ENCODE data around the gene PIGO. TPM values are rescaled to one million over a fixed set of nuclear protein-coding genes. Genes with fewer than 3 reads are reported as not detected.

Gene PIGO
- total RNA-seq, 1 experiment from 2014 or later, result 19.1 TPM

DNA sequence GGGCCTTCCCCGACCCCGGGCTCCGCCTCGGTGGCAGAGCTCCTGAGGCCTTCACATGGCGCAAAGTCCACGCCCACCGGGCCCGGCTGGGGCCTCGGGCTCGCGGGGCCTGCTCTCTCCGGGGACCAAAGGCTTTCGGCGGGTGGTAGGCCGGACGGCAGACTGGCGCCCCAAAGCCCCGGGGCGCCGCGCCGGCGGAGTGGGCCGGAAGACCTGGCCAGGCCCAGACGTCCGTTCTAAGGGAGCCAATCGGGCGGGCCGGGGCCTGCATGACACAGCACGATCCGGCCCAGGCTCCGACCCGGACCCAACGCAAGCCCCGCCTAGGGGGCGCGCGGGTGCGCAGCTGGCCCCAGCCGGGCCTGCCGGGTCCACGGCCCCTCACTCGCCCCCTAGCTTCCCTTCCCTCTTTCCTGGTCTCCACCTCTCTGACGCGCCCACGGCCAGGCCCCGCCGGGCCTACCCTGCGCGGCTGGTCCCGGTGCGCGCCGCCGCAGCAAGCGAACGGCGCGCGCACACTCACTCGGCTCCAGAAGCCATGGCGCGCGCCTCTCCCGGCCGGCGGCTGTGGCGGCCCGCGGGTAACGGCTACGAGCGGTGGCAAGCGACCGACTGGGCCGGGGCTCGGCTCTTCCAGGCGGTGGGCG is 24.5 kb downstream of the PIGO start:
- peak; percentile 86 for DNase-seq (ENCODE audit: low read depth)

- peak; percentile 20 for DNase-seq (ENCODE audit: low read depth)
Observed at GRCh38 chr9:35070823-35071813, 25.3 kb downstream of the PIGO start.

DNA sequence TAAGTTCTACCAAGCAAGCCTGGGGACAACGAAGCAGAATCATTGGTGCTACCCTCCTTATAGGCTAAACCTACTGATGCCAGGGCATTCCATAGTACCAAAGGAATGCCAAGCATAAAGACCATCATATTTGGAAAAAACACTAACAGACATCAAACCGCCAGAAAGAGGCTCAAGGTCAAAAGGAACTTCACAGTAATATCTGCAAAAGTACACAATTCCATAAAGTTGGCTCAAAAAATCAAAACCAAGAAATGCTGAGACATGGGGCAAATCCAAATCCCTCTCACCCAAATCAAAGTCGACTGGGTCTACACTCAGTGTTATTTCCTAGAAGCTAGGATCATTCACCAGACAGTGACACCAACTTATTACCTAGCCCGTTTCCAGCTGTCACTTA is 27.4 kb downstream of the PIGO start:
- DNase-seq (ENCODE audit: low read depth), result no peak

- no peak for DNase-seq (ENCODE audit: low read depth)
Observed at GRCh38 chr9:35067056-35067455, 29.3 kb downstream of the PIGO start.

DNA sequence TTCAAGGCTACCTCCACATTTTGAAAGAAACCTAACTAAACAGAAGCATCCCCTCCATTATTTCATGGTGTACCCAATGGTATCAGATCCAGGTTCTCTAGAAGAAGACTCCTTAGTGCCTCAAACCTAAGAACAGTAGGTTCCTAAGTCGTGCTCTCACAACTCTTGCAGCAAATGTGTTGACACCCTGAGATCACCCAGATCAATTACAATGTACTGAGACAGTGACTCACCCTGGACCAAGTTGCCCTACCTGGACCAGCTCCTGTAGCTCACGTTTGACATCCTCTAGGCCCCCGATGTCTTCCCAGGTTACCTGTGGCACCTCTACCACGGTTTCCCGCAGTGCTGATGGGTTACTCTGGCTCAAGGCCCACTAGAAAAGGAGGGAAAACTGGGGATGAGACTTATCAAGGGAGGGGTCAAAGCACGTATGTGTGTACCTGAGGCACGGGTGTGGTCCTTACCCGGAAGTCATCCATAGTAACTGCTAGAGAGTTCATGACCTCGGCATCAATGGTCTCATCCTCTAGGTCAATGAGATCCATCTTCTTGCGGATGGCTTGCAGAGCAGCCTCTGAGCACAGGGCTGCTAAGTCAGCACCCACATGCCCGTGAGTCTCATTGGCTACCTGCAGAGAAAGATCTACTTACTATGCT is 35.7 kb downstream of the PIGO start:
- DNase-seq (ENCODE audit: low read depth), result no peak

GRCh38 chr9:35059438-35059837 is 37.0 kb downstream of the PIGO start:
- DNase-seq (ENCODE audit: low read depth), result no peak

GRCh38 chr9:35057271-35057620 is 39.1 kb downstream of the PIGO start:
- no peak for DNase-seq (ENCODE audit: low read depth)

GRCh38 chr9:35056571-35057270 is 39.7 kb downstream of the PIGO start:
- no peak for DNase-seq (ENCODE audit: low read depth)

DNA sequence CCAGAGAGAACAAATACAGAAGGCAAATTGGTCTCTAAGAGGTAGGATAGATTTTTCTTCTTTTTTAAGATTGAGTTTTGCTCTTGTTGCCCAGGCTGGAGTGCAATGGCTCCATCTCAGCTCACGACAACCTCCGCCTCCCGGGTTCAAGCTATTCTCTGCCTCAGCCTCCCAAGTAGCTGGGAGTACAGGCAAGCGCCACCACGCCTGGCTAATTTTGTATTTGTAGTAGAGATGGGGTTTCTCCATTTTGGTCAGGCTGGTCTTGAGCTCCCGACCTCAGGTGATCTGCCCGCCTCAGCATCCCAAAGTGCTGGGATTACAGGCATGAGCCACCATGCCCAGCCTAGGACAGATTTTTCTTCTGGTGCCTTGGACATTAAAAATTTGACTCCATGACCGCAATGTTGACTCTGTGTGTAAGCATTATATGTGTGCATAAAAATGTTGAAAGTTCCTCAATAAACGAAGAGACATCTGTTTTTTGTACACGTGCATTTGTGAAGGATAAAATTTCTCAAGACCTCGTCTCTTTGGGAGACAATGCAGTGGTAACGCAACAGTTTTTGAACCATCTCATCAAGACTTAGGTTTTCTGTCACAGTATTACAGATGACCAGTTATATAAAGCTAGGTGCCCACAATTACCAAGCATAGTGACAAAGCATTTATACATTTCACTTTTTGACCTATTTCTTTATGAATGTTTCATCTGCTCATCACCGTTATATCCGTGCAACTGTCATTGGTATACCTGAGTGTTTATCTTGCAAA is 41.3 kb downstream of the PIGO start:
- no peak for DNase-seq (ENCODE audit: low read depth)

- no peak for DNase-seq (ENCODE audit: low read depth)
Observed at GRCh38 chr9:35054185-35054835, 42.1 kb downstream of the PIGO start.

DNA sequence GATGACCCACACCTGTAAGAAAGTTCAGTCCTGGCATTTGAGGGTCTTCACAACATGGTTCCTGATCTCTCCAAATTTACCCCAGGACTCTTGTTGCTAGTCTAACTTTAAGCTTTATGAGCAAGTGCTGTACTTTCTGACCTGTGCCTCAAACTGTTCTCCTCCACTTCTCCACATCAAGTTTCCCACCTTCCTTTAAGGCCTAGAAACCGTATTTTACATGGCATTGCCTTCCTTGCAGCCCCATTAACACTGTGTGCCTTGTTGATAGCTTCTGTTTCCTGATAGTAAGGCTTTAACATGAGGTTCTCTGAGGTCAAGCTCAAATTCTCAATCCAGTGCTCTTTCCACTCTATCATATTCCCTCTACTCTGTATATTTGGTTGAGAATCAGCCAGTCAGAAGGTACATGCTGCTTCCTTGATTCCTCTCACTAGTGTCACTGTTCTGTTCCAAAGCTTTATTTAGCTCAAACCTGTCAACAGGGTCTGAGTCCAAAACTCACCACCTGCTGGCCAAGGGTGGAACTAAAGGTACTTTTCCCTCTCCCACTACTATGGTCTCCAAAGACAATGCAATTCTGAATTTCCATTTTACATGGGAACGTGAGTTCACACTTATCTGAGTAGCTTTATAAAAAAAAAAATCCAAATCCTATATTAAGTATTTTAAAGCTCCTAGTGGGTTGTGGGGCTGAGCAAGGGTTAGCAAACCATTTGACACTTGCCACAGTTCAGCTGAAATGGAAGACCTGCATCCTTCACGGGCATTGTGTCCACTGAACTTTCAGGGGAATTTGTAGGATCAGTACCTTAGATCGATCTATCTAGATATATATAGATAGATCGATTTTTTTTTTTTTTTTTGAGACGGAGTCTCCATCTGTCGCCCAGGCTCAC is 45.1 kb downstream of the PIGO start:
- DNase-seq (ENCODE audit: low read depth), result peak; percentile 41

DNA sequence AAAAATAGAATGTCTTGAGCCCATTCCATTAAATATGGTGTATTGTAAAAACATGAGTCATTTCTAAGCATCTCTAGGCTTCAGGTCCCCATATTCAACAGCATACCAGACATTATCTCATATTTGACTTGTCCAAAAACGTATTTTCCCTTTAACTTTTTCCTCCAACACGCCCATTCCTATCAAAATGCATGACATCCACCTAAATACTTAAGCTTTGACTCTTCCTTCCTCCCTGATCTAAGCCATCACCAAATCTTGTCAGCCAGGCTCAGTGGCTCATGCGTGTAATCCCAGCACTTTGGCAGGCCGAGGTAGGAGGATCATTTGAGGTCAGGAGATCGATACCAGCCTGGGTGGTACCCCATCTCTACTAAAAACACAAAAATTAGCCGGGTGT is 47.9 kb downstream of the PIGO start:
- DNase-seq (ENCODE audit: low read depth), result no peak

DNA sequence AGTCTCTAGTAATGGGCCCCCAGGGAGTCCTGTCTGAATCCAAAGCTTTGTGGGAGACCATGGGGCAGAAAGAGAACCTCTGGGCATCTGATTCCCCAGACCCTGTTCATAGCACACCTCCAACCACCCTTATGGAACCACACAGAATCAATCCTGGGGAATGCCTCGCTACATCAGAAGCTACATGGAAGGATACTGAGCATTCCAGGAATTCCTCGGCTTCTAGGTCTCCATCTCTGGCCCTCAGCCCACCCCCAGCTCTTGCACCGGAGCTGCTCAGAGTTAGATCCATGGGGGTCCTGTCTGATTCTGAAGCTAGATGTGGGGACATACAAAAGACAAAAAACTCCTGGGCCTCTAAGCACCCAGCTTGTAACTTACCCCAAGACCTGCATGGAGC is 52.3 kb downstream of the PIGO start:
- no peak for DNase-seq (ENCODE audit: low read depth)

- DNase-seq (ENCODE audit: low read depth), result no peak
Observed at GRCh38 chr9:35042891-35043545, 53.4 kb downstream of the PIGO start.

DNA sequence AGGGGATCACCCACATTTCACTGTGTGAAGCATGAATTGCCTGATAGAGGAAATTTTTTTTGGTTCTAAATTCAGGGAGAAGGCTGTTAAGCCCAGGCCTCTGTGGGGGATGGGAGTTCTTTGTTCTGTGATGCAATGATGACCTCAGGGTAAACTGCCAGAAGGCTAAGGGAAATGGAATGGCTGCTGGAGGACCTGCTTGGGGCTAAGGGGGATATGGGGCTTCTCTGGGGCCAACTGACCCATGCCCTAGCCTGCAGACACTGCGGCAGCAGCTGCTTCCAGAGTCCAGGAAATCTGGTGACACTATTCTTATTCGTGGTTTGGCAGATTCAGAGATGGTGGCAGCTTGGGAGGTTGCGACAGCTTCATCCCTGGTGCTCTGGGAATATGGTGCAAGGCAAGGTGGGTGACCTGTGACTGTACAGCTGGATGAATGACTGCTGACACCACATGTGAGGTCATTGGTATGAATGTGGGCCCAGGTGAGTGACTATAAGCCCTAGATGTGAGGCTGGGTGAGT is 54.2 kb downstream of the PIGO start:
- DNase-seq (ENCODE audit: low read depth), result peak; percentile 39
